Keratinocyte (primary cell): ENCODE measurements around the gene TECTB. TPM values are rescaled to one million over a fixed set of nuclear protein-coding genes. Genes with fewer than 3 reads are reported as not detected.

Source experiments
- DNase-seq: peaks from one replicate; pipeline ENCODE4 v3.0.0-alpha.2; 2011; ENCODE audit warnings: low read depth, missing footprints, low spot score
- FAIRE-seq: peaks from 2 replicates; lab custom pipeline; 2011; peaks lifted over from hg19 to GRCh38; lab: Jason Lieb, UNC
- H2AFZ ChIP-seq: 2 replicates; pipeline ENCODE4 v1.6.0; 2012; ENCODE audit warnings: low read length, control low read depth, inconsistent platforms; ENCODE audit not compliant: control insufficient read depth
- H3K27ac ChIP-seq: 2 replicates; pipeline ENCODE4 v1.5.1; 2011; ENCODE audit warnings: low read length; ENCODE audit not compliant: control insufficient read depth, insufficient read depth
- H3K27me3 ChIP-seq: 3 replicates; pipeline ENCODE4 v1.6.0; 2011; ENCODE audit warnings: low read length; ENCODE audit not compliant: control insufficient read depth, insufficient read depth; ENCODE audit errors: extremely low read depth
- H3K36me3 ChIP-seq, 2 experiments: 2 replicates in 1 of 2; 3 replicates in 1 of 2; pipeline ENCODE4 v1.5.1; 2011; ENCODE audit warnings: low read length in 2 of 2, mild to moderate bottlenecking in 1 of 2; ENCODE audit not compliant: control insufficient read depth in 2 of 2, insufficient read depth in 2 of 2; ENCODE audit errors: extremely low read depth in 1 of 2
- H3K4me1 ChIP-seq: 3 replicates; pipeline ENCODE4 v1.5.1; 2011; ENCODE audit warnings: low read length; ENCODE audit not compliant: control insufficient read depth, insufficient read depth; ENCODE audit errors: extremely low read depth
- H3K4me2 ChIP-seq: 3 replicates; pipeline ENCODE4 v1.6.0; 2011; ENCODE audit warnings: low read depth, low read length; ENCODE audit not compliant: control insufficient read depth, insufficient read depth; ENCODE audit errors: extremely low read depth
- H3K4me3 ChIP-seq, 3 experiments: fragments of 200-600 bp in 1 of 3; sonication (generic) in 1 of 3; 2 replicates in 2 of 3; 3 replicates in 1 of 3; pipeline ENCODE4 v1.5.1; 2011 to 2016; ENCODE audit warnings: low read length in 3 of 3, mild to moderate bottlenecking in 3 of 3, control low read depth in 2 of 3, inconsistent platforms in 1 of 3, low read depth in 1 of 3, mixed read lengths in 1 of 3, mixed run types in 1 of 3, moderate library complexity in 1 of 3; ENCODE audit not compliant: control insufficient read depth in 2 of 3, insufficient read depth in 2 of 3; ENCODE audit errors: extremely low read depth in 1 of 3
- H3K79me2 ChIP-seq: 2 replicates; pipeline ENCODE4 v1.6.0; 2012; ENCODE audit warnings: low read length; ENCODE audit not compliant: control insufficient read depth, insufficient read depth
- H3K9ac ChIP-seq: 3 replicates; pipeline ENCODE4 v1.6.0; 2011; ENCODE audit warnings: low read length; ENCODE audit not compliant: control insufficient read depth, insufficient read depth; ENCODE audit errors: extremely low read depth
- H3K9me1 ChIP-seq: 3 replicates; pipeline ENCODE4 v1.6.0; 2011; ENCODE audit warnings: low read length; ENCODE audit not compliant: control insufficient read depth, insufficient read depth; ENCODE audit errors: extremely low read depth
- H3K9me3 ChIP-seq: 2 replicates; pipeline ENCODE4 v1.5.1; 2012; ENCODE audit warnings: low read depth, low read length; ENCODE audit not compliant: control insufficient read depth
- H4K20me1 ChIP-seq: 3 replicates; pipeline ENCODE4 v1.6.0; 2011; ENCODE audit warnings: low read length; ENCODE audit not compliant: control insufficient read depth, insufficient read depth; ENCODE audit errors: extremely low read depth
- EZH2 ChIP-seq: IDR thresholded peaks from one replicate; pipeline ENCODE4 v1.6.1; 2012; ENCODE audit warnings: inconsistent platforms, mild to moderate bottlenecking, low read length, moderate library complexity
- dilution Hi-C: fragments of 300-500 bp; cut with MboI; formaldehyde crosslinking; loops from one replicate; pipeline ENCODE4 v1.7.0; 2020; ENCODE audit warnings: low sequenced_read_pairs; ENCODE audit not compliant: extremely low pct_ligation_motif_present
- polyA plus RNA-seq, 5 experiments: library from polyadenylated mRNA; depleted of rRNA in 3 of 5; stranded (reverse) in 3 of 5; stranded (forward) in 1 of 5; unstranded in 1 of 5; fragments of >200 nt; gene quantifications; 1 replicate in 1 of 5; 2 replicates in 3 of 5; 3 replicates in 1 of 5; pipeline versions ENCODE4 v1.2.1 to v1.2.3, GENCODE V29; 2011 to 2012; ENCODE audit warnings: missing spikeins in 2 of 5, low read depth in 1 of 5, low replicate concordance in 1 of 5
- TF ChIP-seq, protein P1 (sequence below), 3 experiments: IDR thresholded peaks in 1 of 3; conservative IDR thresholded peaks in 1 of 3; optimal IDR thresholded peaks in 1 of 3; 2 replicates in 2 of 3; 3 replicates in 1 of 3; pipeline versions ENCODE3 to v1.5.1; 2011; ENCODE audit warnings: low read length in 3 of 3, mild to moderate bottlenecking in 3 of 3, moderate library complexity in 2 of 3, control low read depth in 1 of 3, inconsistent platforms in 1 of 3; ENCODE audit not compliant: insufficient read depth in 2 of 3; ENCODE audit errors: extremely low read depth in 1 of 3

TECTB gene
- polyA plus RNA-seq, 1 donor (not counting 4 experiments of a cell fraction or from before 2014, with no cell fraction given) = not detected

- Histone ChIP-seq H3K27ac (no peak overlapping the region), H3K4me1 (no peaks in the 10 kb centered on the region), H3K79me2 (no peaks in the 10 kb centered on the region), H3K9me1 (no peaks in the 10 kb centered on the region), H3K9me3 (no peaks in the 10 kb centered on the region), H3K4me3 (no peak overlapping the region), H2AFZ (no peak overlapping the region), H3K27me3 (no peaks in the 10 kb centered on the region), H4K20me1 (no peaks in the 10 kb centered on the region), H3K9ac (no peak overlapping the region), H3K36me3 (no peaks in the 10 kb centered on the region), H3K4me2 (no peak overlapping the region)
- dilution Hi-C loops = no loop called here
- FAIRE-seq (no peak), DNase-seq (no peak)
- TF ChIP-seq EZH2 = no peak
- TF ChIP-seq, protein P1, sequence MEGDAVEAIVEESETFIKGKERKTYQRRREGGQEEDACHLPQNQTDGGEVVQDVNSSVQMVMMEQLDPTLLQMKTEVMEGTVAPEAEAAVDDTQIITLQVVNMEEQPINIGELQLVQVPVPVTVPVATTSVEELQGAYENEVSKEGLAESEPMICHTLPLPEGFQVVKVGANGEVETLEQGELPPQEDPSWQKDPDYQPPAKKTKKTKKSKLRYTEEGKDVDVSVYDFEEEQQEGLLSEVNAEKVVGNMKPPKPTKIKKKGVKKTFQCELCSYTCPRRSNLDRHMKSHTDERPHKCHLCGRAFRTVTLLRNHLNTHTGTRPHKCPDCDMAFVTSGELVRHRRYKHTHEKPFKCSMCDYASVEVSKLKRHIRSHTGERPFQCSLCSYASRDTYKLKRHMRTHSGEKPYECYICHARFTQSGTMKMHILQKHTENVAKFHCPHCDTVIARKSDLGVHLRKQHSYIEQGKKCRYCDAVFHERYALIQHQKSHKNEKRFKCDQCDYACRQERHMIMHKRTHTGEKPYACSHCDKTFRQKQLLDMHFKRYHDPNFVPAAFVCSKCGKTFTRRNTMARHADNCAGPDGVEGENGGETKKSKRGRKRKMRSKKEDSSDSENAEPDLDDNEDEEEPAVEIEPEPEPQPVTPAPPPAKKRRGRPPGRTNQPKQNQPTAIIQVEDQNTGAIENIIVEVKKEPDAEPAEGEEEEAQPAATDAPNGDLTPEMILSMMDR (optimal IDR thresholded peaks at IDR 0.05 in 1 of 3, IDR thresholded peaks at IDR 0.05 in 1 of 3, conservative IDR thresholded peaks at IDR 0.05 in 1 of 3; ENCODE audit: extremely low read depth in 1 of 3, insufficient read depth in 2 of 3, low read length in 3 of 3) = no peak
Measured at GRCh38 chr10:112269266-112269665, 13.9 kb upstream of the TECTB start.

- H3K27me3 ChIP-seq = no peaks in the 10 kb centered on the region
- H3K9me3 ChIP-seq = no peaks in the 10 kb centered on the region
- TF ChIP-seq, protein P1 (optimal IDR thresholded peaks at IDR 0.05 in 1 of 3, IDR thresholded peaks at IDR 0.05 in 1 of 3, conservative IDR thresholded peaks at IDR 0.05 in 1 of 3; ENCODE audit: extremely low read depth in 1 of 3, insufficient read depth in 2 of 3, low read length in 3 of 3) = no peak
- no peak for TF ChIP-seq EZH2
- dilution Hi-C loops = no loop called here
- no peaks in the 10 kb centered on the region for H4K20me1 ChIP-seq
- H3K4me2 ChIP-seq = no peak overlapping the region
- no peaks in the 10 kb centered on the region for H3K4me1 ChIP-seq
- DNase-seq (no peak), FAIRE-seq (no peak)
- H3K9ac ChIP-seq = no peak overlapping the region
- H2AFZ ChIP-seq = no peak overlapping the region
- no peaks in the 10 kb centered on the region for H3K36me3 ChIP-seq
- H3K9me1 ChIP-seq = no peaks in the 10 kb centered on the region
- no peak overlapping the region for H3K27ac ChIP-seq
- H3K4me3 ChIP-seq = no peak overlapping the region
- H3K79me2 ChIP-seq = no peaks in the 10 kb centered on the region
Measured at GRCh38 chr10:112271982-112272381, 11.2 kb upstream of the TECTB start.
